ENCODE data around the gene CNTNAP5. TPM values are rescaled to one million over a fixed set of nuclear protein-coding genes. Genes with fewer than 3 reads are reported as not detected.

Gene CNTNAP5
- total and polyA plus RNA-seq, 5 experiments from 2014 or later, result not detected

- H3K27me3 Mint-ChIP-seq, result peaks cover 0 to 6% (median 0%) of the 10 kb centered on the region in 5 donors
- POLR2A ChIA-PET, result no interaction called here
- ATAC-seq (no peak), DNase-seq (no peak)
- no peaks in the 10 kb centered on the region for H3K36me3 Mint-ChIP-seq
- H3K27ac Mint-ChIP-seq, result no peak overlapping the region
- no peak overlapping the region for H3K4me3 Mint-ChIP-seq
- H3K4me1 Mint-ChIP-seq, result no peaks in the 10 kb centered on the region
- H3K9me3 Mint-ChIP-seq, result peaks cover 0 to 17% (median 6%) of the 10 kb centered on the region in 9 donors
Observed at GRCh38 chr2:124708661-124709060, 683.6 kb downstream of the CNTNAP5 start.

GRCh38 chr2:124713969-124714368 lies 688.9 kb downstream of the CNTNAP5 start:
- POLR2A ChIA-PET, result no interaction called here
- ATAC-seq (no peak), DNase-seq (no peak)
- no peaks in the 10 kb centered on the region for H3K36me3 Mint-ChIP-seq
- H3K4me3 Mint-ChIP-seq, result no peak overlapping the region
- H3K27me3 Mint-ChIP-seq, result peaks cover 0 to 4% (median 0%) of the 10 kb centered on the region in 5 donors
- H3K4me1 Mint-ChIP-seq, result no peaks in the 10 kb centered on the region
- peaks cover 0 to 22% (median 2%) of the 10 kb centered on the region in 9 donors for H3K9me3 Mint-ChIP-seq
- no peak overlapping the region for H3K27ac Mint-ChIP-seq

- DNase-seq (no peak), ATAC-seq (no peak)
- Mint-ChIP-seq H3K27ac (no peak overlapping the region), H3K9me3 (peaks cover 0 to 10% (median 2%) of the 10 kb centered on the region in 9 donors), H3K36me3 (no peaks in the 10 kb centered on the region), H3K4me1 (no peaks in the 10 kb centered on the region), H3K27me3 (no peaks in the 10 kb centered on the region), H3K4me3 (no peak overlapping the region)
- POLR2A ChIA-PET, result no interaction called here
Observed at GRCh38 chr2:124725187-124725586, 700.1 kb downstream of the CNTNAP5 start.

GRCh38 chr2:124740636-124741035 lies 715.5 kb downstream of the CNTNAP5 start:
- H3K36me3 Mint-ChIP-seq, result no peaks in the 10 kb centered on the region
- ATAC-seq (no peak), DNase-seq (no peak)
- no peaks in the 10 kb centered on the region for H3K4me1 Mint-ChIP-seq
- peaks cover 0 to 1% (median 0%) of the 10 kb centered on the region in 5 donors for H3K27me3 Mint-ChIP-seq
- H3K4me3 Mint-ChIP-seq, result no peak overlapping the region
- POLR2A ChIA-PET, result no interaction called here
- H3K27ac Mint-ChIP-seq, result no peak overlapping the region
- H3K9me3 Mint-ChIP-seq, result peaks cover 0 to 10% (median 0%) of the 10 kb centered on the region in 9 donors

- peaks cover 0 to 2% (median 0%) of the 10 kb centered on the region in 4 donors for H3K4me1 Mint-ChIP-seq
- POLR2A ChIA-PET, result no interaction called here
- DNase-seq, result no peak
- no peak overlapping the region for H3K4me3 Mint-ChIP-seq
- no peak for ATAC-seq
- H3K27ac Mint-ChIP-seq, result no peak overlapping the region
- H3K9me3 Mint-ChIP-seq, result peaks cover 0 to 25% (median 4%) of the 10 kb centered on the region in 9 donors
- H3K36me3 Mint-ChIP-seq, result no peaks in the 10 kb centered on the region
- H3K27me3 Mint-ChIP-seq, result peaks cover 0 to 3% (median 0%) of the 10 kb centered on the region in 5 donors
Observed at GRCh38 chr2:124753842-124754241, 728.8 kb downstream of the CNTNAP5 start.

GRCh38 chr2:124755386-124755785 lies 730.3 kb downstream of the CNTNAP5 start:
- ATAC-seq, result no peak
- Mint-ChIP-seq H3K27me3 (no peaks in the 10 kb centered on the region), H3K36me3 (no peaks in the 10 kb centered on the region)

GRCh38 chr2:124756048-124756447 lies 731.0 kb downstream of the CNTNAP5 start:
- no peak for ATAC-seq
- Mint-ChIP-seq H3K36me3 (no peaks in the 10 kb centered on the region), H3K4me1 (peaks cover 0 to 2% (median 0%) of the 10 kb centered on the region in 4 donors), H3K27me3 (no peaks in the 10 kb centered on the region), H3K27ac (no peak overlapping the region), H3K9me3 (peaks cover 0 to 14% (median 0%) of the 10 kb centered on the region in 9 donors), H3K4me3 (no peak overlapping the region)
- DNase-seq, result no peak
- POLR2A ChIA-PET, result no interaction called here

More at GRCh38 chr2:124755386-124755785, 730.3 kb downstream of the CNTNAP5 start:
- H3K4me1 Mint-ChIP-seq, result peaks cover 0 to 2% (median 0%) of the 10 kb centered on the region in 4 donors
- peaks cover 0 to 14% (median 0%) of the 10 kb centered on the region in 9 donors for H3K9me3 Mint-ChIP-seq
- no peak overlapping the region for H3K4me3 Mint-ChIP-seq
- no peak overlapping the region for H3K27ac Mint-ChIP-seq
- no peak for DNase-seq
- POLR2A ChIA-PET, result no interaction called here

- Mint-ChIP-seq H3K4me1 (no peaks in the 10 kb centered on the region), H3K9me3 (peaks cover 0 to 14% (median 3%) of the 10 kb centered on the region in 9 donors), H3K27ac (no peak overlapping the region), H3K36me3 (no peaks in the 10 kb centered on the region), H3K4me3 (no peak overlapping the region), H3K27me3 (no peaks in the 10 kb centered on the region)
- DNase-seq, result no peak
- POLR2A ChIA-PET, result no interaction called here
- no peak for ATAC-seq
Observed at GRCh38 chr2:124762388-124762787, 737.3 kb downstream of the CNTNAP5 start.

GRCh38 chr2:124763611-124764010 lies 738.5 kb downstream of the CNTNAP5 start:
- peaks cover 0 to 5% (median under 1%) of the 10 kb centered on the region in 9 donors for H3K9me3 Mint-ChIP-seq
- no peak overlapping the region for H3K4me3 Mint-ChIP-seq
- no peaks in the 10 kb centered on the region for H3K27me3 Mint-ChIP-seq
- no peaks in the 10 kb centered on the region for H3K4me1 Mint-ChIP-seq
- ATAC-seq, result no peak
- no peaks in the 10 kb centered on the region for H3K36me3 Mint-ChIP-seq
- DNase-seq, result no peak
- no peak overlapping the region for H3K27ac Mint-ChIP-seq
- POLR2A ChIA-PET, result no interaction called here

GRCh38 chr2:124774781-124775180 lies 749.7 kb downstream of the CNTNAP5 start:
- ATAC-seq, result no peak
- no peaks in the 10 kb centered on the region for H3K36me3 Mint-ChIP-seq
- H3K4me1 Mint-ChIP-seq, result peaks cover 0 to 3% (median 0%) of the 10 kb centered on the region in 4 donors
- POLR2A ChIA-PET, result no interaction called here
- no peak overlapping the region for H3K4me3 Mint-ChIP-seq
- no peak for DNase-seq
- peaks cover 0 to 5% (median 0%) of the 10 kb centered on the region in 5 donors for H3K27me3 Mint-ChIP-seq
- H3K9me3 Mint-ChIP-seq, result peaks cover 0 to 21% (median 4%) of the 10 kb centered on the region in 9 donors
- H3K27ac Mint-ChIP-seq, result no peak overlapping the region

- Mint-ChIP-seq H3K36me3 (no peaks in the 10 kb centered on the region), H3K27me3 (peaks cover 0 to 5% (median 0%) of the 10 kb centered on the region in 5 donors), H3K4me3 (no peak overlapping the region), H3K9me3 (peaks cover 0 to 20% (median 4%) of the 10 kb centered on the region in 9 donors), H3K27ac (no peak overlapping the region), H3K4me1 (peaks cover 0 to 3% (median 0%) of the 10 kb centered on the region in 4 donors)
- POLR2A ChIA-PET, result no interaction called here
- no peak for ATAC-seq
- no peak for DNase-seq
Observed at GRCh38 chr2:124776332-124776731, 751.2 kb downstream of the CNTNAP5 start.

GRCh38 chr2:124778076-124778475 lies 753.0 kb downstream of the CNTNAP5 start:
- Mint-ChIP-seq H3K4me1 (no peaks in the 10 kb centered on the region), H3K9me3 (peaks cover 0 to 9% (median 2%) of the 10 kb centered on the region in 9 donors), H3K36me3 (no peaks in the 10 kb centered on the region), H3K27me3 (no peaks in the 10 kb centered on the region), H3K27ac (no peak overlapping the region), H3K4me3 (no peak overlapping the region)
- ATAC-seq, result no peak
- POLR2A ChIA-PET, result no interaction called here
- no peak for DNase-seq

GRCh38 chr2:124796647-124797046 lies 771.6 kb downstream of the CNTNAP5 start:
- Mint-ChIP-seq H3K4me3 (no peak overlapping the region), H3K27me3 (no peaks in the 10 kb centered on the region), H3K9me3 (peaks cover 0 to 5% (median 2%) of the 10 kb centered on the region in 9 donors), H3K4me1 (no peaks in the 10 kb centered on the region), H3K27ac (no peak overlapping the region), H3K36me3 (no peaks in the 10 kb centered on the region)
- no peak for DNase-seq
- POLR2A ChIA-PET, result no interaction called here
- ATAC-seq, result no peak

- POLR2A ChIA-PET, result no interaction called here
- H3K4me3 Mint-ChIP-seq, result no peak overlapping the region
- DNase-seq (no peak), ATAC-seq (no peak)
- H3K9me3 Mint-ChIP-seq, result peaks cover 0 to 3% (median 0%) of the 10 kb centered on the region in 9 donors
- H3K4me1 Mint-ChIP-seq, result no peaks in the 10 kb centered on the region
- no peak overlapping the region for H3K27ac Mint-ChIP-seq
- H3K27me3 Mint-ChIP-seq, result no peaks in the 10 kb centered on the region
- no peaks in the 10 kb centered on the region for H3K36me3 Mint-ChIP-seq
Observed at GRCh38 chr2:124797049-124797448, 772.0 kb downstream of the CNTNAP5 start.
